GM18907 (cell line): ENCODE data around the gene LMO7.
"Not testable (repeated sequence)": the region's sequence is repeated elsewhere in the genome, so short reads cannot be mapped to it uniquely, and the experiment has no call there.

ENCODE experiments used
- ATAC-seq: cut with Tn5 transposase; IDR thresholded peaks from one replicate; pipeline ENCODE4 v1.9.1; 2021; ENCODE audit warnings: mild to moderate bottlenecking, moderate library complexity; ENCODE audit not compliant: unreplicated experiment

LMO7 gene

GRCh38 chr13:75647126-75647784 is 11.1 kb downstream of the LMO7 start:
- peak; percentile 88 for ATAC-seq

GRCh38 chr13:75648446-75648845 is 12.3 kb downstream of the LMO7 start:
- ATAC-seq: no peak

GRCh38 chr13:75651013-75651412 is 14.9 kb downstream of the LMO7 start:
- ATAC-seq: no peak

- no peak for ATAC-seq
Observed at GRCh38 chr13:75652726-75653125, 16.6 kb downstream of the LMO7 start.

GRCh38 chr13:75656425-75656989 is 20.4 kb downstream of the LMO7 start:
- no peak for ATAC-seq

GRCh38 chr13:75657111-75657510 is 21.0 kb downstream of the LMO7 start:
- no peak for ATAC-seq

GRCh38 chr13:75660694-75661093 is 24.6 kb downstream of the LMO7 start:
- ATAC-seq: no peak

GRCh38 chr13:75661443-75661842 is 25.3 kb downstream of the LMO7 start:
- ATAC-seq: no peak

- no peak for ATAC-seq
Observed at GRCh38 chr13:75666646-75667351, 30.7 kb downstream of the LMO7 start.

GRCh38 chr13:75669706-75670105 is 33.6 kb downstream of the LMO7 start:
- no peak for ATAC-seq

GRCh38 chr13:75670496-75670895 is 34.4 kb downstream of the LMO7 start:
- ATAC-seq: no peak

GRCh38 chr13:75675421-75675820 is 39.3 kb downstream of the LMO7 start:
- ATAC-seq: no peak

GRCh38 chr13:75679459-75679858 is 43.3 kb downstream of the LMO7 start:
- no peak for ATAC-seq

GRCh38 chr13:75680251-75680650 is 44.1 kb downstream of the LMO7 start:
- ATAC-seq: not testable (repeated sequence)

- no peak for ATAC-seq
Observed at GRCh38 chr13:75682326-75682725, 46.2 kb downstream of the LMO7 start.

GRCh38 chr13:75685239-75685697 is 49.1 kb downstream of the LMO7 start:
- no peak for ATAC-seq

GRCh38 chr13:75687150-75687763 is 51.1 kb downstream of the LMO7 start:
- no peak for ATAC-seq

- ATAC-seq: no peak
Observed at GRCh38 chr13:75689686-75690085, 53.6 kb downstream of the LMO7 start.

- ATAC-seq: no peak
Observed at GRCh38 chr13:75690607-75691006, 54.5 kb downstream of the LMO7 start.

GRCh38 chr13:75691183-75691582 is 55.1 kb downstream of the LMO7 start:
- no peak for ATAC-seq

- ATAC-seq: no peak
Observed at GRCh38 chr13:75693227-75693626, 57.1 kb downstream of the LMO7 start.

- ATAC-seq: no peak
Observed at GRCh38 chr13:75694722-75695121, 58.6 kb downstream of the LMO7 start.
